DMS79 (cell line): ENCODE measurements around the gene PSMB11.

ENCODE experiments used
- DNase-seq: peaks from one replicate; lab custom pipeline; 2025; lab: John Stamatoyannopoulos, UW

PSMB11 gene

DNA sequence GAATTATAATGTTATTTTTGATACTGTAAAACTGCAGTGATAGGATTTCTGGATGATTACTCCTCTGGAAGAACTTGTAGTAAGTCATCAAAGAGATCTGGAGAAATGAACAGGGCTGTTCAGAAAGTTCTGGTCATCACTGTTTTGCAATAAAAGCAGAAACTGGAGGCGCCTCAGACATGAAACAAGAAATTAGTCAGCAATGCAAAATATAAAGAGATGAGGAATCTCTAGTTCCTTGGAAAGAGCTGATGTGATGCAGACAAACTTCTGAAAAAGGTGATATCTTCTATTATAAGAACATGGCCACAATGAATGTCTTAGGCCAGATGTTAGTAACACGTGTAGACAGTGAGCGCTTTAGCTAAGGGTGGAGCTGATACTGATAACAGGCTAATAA, 43.4 kb downstream of the PSMB11 start:
- DNase-seq: no peak

DNA sequence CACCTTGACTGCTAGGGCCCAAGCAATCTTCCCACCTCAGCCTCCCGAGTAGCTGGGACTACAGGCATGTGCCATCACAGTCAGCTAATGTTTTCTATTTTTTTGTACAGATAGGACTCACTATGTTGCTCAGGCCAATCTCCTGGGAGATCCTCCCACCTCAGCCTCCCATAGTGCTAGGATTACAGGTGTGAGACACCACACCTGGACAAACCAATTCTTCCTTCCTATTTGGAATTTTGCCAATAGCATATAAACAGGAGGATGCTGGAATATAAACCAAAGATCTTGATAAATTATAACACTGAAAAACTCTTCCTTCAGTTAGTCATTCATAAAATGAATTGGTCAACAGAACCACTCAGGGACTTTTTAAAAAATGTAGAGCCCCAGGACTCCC, 44.6 kb downstream of the PSMB11 start:
- no peak for DNase-seq

DNA sequence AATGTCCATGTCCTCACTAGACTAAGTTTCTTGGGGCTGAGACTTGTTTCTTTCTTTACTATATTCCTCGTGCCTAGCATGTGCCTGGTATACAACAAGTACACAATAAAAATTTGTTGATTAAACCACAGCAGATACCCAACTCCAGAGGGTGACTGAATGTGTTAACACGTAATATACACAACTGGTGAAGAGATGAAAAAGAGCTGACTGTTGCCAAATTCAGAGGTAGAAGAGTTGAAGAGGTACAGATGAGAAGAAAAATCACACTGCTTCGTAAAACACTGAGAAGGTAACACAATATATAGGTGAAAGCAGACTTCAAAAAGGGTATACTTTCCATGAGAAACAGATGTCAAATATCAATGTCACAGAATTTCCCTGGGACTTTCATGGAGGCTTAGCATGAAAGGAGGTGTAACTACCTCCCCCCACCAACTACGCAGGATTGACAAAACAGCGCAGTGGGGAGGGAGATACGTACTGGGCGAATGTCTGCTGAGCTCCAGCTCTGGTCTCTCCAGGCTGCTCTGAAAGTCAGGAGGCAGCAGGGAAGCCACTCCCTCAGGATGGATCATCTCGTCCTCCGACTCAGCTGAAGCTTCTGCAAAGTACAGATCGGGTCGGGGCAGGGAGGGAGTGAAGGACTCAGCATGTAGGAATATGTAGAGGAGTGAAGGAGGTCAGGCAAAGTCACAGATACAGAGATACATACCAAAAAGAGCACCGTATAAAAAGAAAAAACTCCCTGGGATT, 47.7 kb downstream of the PSMB11 start:
- DNase-seq: no peak

DNA sequence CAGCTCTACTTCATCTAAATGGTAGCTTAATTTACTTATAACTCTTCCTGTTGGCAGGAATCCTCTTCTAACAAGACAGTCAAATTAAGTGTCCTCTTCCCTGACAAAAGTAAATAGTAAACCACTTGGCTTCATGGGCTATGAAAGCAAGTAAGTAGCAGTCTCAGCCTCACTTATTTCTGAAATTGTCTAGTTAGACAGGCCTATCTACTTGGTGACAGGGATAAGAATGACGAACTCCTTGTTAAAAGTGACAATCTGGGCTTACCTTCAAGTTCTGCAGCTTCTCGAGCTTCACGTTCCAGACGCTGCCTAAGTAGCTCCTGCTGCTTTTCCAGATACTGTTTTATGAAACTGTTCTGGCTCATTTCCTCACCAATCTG, 48.2 kb downstream of the PSMB11 start:
- DNase-seq: no peak

DNA sequence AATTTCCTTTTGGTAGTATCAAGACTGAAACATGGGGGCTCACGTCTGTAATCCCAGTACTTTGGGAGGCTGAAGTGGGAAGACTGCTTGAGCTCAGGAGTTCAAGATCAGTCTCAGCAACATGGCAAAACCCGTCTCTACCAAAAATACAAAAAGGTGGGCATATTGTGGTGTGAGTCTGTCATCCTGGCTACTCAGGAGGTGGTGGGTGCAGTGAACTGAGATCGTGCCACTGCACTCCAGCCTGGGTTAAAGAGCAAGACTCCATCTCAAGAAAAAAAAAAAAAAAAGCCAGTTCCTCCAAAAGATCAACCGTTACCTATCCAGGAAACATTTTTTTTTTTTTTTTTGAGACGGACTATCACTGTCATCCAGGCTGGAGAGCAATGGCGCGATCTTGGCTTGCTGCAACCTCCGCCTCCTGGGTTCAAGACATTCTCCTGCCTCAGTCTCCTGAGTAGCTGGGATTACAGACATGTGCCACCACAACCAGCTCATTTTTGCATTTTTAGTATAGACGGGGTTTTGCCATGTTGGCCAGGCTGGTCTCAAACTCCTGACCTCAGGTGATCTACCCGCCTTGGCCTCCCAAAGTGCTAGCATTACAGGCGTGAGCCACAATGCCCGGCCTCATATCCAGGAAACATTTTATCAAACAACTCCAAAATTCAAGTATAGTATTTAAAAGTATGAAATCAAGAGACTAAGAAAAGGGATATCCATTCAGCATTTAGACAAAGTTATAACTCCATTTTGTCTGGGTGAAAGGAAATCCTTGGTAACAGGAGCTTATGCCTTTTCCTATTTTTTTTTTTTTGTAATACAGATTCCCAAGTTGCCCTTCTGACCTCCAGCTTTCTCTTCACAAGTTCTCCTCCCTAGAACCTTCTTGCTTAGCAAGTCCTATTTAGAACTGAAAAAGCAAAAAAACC, 49.5 kb downstream of the PSMB11 start:
- no peak for DNase-seq

DNA sequence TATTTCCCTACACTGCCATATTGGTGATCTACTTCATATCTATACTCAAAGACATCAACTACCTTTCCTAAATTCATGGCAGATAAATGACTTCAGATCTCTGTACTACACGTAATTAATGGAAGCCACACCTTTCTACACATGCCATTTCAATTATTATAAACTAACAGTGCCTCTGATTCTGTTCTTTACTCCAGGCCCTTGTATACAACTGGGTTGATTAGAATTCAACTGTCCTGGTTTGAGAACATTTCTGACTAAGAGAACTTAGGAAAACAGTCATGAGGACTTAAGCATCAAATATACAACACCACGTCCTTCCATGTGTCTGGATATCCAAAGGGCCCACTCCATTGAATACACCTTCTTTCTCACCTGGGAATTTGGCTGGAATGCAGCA, 51.1 kb downstream of the PSMB11 start:
- DNase-seq: no peak

DNA sequence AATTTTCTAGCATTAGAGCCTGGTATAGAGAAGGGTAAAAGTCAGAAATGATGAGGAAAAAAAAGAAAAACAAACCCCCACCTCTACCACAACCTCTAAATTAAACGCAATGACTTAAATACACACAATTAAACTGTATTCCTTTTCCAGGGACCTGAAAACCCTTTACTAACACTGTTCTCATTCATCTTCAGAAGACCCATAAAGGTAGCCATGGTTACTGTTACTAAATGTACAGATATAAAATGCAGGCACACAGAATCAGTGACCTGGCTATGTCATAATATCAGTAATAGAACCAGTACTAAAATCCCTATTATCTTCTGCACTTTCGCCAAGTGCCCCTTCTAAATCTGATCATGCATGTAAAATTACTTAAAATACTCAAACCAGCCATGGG, 51.5 kb downstream of the PSMB11 start:
- DNase-seq: no peak
